HFF-Myc (cell line): ENCODE measurements around the gene SBF1.

ENCODE experiments used
- DNase-seq: peaks from one replicate; pipeline ENCODE4 v3.0.0-alpha.2; 2011; ENCODE audit warnings: low read depth; ENCODE audit errors: extremely low read depth
- H3K4me3 ChIP-seq: replicated peaks from 2 replicates; pipeline ENCODE4 v1.5.1; 2011; ENCODE audit warnings: low read depth, mild to moderate bottlenecking, control low read depth, low read length
- TF ChIP-seq, protein P1 (sequence below): IDR thresholded peaks from 2 replicates; pipeline ENCODE4 v1.5.1; 2012; ENCODE audit warnings: mild to moderate bottlenecking, low read depth, low read length, control low read depth; ENCODE audit errors: missing control alignments

The SBF1 gene

GRCh38 chr22:50482107-50483074 is 7.6 kb upstream of the SBF1 start:
- H3K4me3 ChIP-seq: peak overlapping the region; percentile 25
- DNase-seq: no peak
- TF ChIP-seq, protein P1, sequence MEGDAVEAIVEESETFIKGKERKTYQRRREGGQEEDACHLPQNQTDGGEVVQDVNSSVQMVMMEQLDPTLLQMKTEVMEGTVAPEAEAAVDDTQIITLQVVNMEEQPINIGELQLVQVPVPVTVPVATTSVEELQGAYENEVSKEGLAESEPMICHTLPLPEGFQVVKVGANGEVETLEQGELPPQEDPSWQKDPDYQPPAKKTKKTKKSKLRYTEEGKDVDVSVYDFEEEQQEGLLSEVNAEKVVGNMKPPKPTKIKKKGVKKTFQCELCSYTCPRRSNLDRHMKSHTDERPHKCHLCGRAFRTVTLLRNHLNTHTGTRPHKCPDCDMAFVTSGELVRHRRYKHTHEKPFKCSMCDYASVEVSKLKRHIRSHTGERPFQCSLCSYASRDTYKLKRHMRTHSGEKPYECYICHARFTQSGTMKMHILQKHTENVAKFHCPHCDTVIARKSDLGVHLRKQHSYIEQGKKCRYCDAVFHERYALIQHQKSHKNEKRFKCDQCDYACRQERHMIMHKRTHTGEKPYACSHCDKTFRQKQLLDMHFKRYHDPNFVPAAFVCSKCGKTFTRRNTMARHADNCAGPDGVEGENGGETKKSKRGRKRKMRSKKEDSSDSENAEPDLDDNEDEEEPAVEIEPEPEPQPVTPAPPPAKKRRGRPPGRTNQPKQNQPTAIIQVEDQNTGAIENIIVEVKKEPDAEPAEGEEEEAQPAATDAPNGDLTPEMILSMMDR: no peak

DNA sequence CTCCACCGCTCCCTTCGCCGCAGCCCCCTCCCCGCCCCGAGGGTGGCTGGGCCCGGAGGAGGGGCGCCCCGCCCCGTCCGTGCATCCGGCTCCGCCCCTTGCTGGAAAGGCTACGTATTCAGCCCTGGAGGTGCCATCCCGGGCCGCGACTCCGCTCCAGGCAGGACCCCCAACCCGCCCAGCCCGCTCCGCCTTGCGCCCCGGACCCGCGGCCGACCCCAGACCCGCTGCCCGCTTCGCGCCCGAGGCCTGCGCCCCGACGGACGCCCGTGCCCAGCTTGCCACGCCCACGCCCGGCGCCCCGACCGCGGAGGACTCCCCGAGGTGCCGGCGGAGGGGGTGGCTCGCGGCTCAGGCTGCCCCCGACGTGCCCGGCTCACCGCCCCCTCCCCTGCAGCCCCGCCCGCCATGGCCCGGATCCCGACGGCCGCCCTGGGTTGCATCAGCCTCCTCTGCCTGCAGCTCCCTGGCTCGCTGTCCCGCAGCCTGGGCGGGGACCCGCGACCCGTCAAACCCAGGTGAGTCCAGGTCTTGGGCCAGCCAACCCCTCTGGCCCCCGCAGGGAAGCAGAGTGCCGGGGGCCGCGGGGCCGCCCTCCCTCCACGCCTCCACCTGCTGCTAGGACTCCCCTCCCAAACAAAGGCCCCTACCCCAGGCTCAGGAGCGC is 6.7 kb upstream of the SBF1 start, which contains the start of gene ADM2:
TSS of gene ADM2 (plus strand) at position 104 of the 667 bp plus-strand sequence. CDS start at position 409, 305 bp downstream.
- H3K4me3 ChIP-seq: peak within 1 kb of the TSS; percentile 25
- DNase-seq: no peak
- TF ChIP-seq, protein P1: no peak

- no peak overlapping the region for H3K4me3 ChIP-seq
- TF ChIP-seq, protein P1: no peak
- DNase-seq: no peak
Measured at GRCh38 chr22:50481045-50481439, 6.2 kb upstream of the SBF1 start.

- DNase-seq: no peak
- TF ChIP-seq, protein P1: no peak
- no peak overlapping the region for H3K4me3 ChIP-seq
Measured at GRCh38 chr22:50479721-50480120, 4.9 kb upstream of the SBF1 start.

- TF ChIP-seq, protein P1: no peak
- no peak for DNase-seq
- no peak overlapping the region for H3K4me3 ChIP-seq
Measured at GRCh38 chr22:50477923-50478322, 3.1 kb upstream of the SBF1 start.

DNA sequence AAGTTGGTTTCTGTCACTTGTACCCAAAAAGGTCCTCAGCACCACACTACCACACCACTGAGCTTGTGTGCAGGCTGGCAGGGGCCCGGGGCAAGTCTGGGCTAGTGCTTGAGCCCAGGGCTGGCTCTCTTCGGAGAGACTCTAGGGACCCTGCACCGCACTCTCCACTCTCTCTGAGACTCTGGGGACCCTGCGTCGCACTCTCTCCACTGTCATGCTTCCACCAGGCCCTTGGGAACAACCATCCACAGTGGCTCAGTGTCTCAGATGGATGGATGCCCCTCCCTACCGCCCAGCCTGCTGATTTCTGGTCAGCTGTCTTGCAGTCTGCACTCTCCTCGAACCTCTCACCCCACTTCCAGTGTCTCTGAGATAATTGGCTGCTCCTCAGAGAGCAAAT is 2.0 kb upstream of the SBF1 start:
- no peak for DNase-seq
- TF ChIP-seq, protein P1: no peak
- no peak overlapping the region for H3K4me3 ChIP-seq
